ENCODE measurements around the gene SH3BP1. TPM values are rescaled to one million over a fixed set of nuclear protein-coding genes. Genes with fewer than 3 reads are reported as not detected.

SH3BP1 gene
- total and polyA plus RNA-seq, 2 donors (not counting 1 experiment from before 2014, with no cell fraction given) = 2.9 to 3.1 TPM

- TF ChIP-seq, protein P1, sequence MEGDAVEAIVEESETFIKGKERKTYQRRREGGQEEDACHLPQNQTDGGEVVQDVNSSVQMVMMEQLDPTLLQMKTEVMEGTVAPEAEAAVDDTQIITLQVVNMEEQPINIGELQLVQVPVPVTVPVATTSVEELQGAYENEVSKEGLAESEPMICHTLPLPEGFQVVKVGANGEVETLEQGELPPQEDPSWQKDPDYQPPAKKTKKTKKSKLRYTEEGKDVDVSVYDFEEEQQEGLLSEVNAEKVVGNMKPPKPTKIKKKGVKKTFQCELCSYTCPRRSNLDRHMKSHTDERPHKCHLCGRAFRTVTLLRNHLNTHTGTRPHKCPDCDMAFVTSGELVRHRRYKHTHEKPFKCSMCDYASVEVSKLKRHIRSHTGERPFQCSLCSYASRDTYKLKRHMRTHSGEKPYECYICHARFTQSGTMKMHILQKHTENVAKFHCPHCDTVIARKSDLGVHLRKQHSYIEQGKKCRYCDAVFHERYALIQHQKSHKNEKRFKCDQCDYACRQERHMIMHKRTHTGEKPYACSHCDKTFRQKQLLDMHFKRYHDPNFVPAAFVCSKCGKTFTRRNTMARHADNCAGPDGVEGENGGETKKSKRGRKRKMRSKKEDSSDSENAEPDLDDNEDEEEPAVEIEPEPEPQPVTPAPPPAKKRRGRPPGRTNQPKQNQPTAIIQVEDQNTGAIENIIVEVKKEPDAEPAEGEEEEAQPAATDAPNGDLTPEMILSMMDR (conservative IDR thresholded peaks at IDR 0.05 in 1 of 2, IDR thresholded peaks at IDR 0.05 in 1 of 2; ENCODE audit: low read depth in 1 of 2, low read length in 2 of 2) = no peak
- no peak for TF ChIP-seq EZH2 (IDR thresholded peaks at IDR 0.05; ENCODE audit: low read length, missing control alignments)
- peaks cover 6% of the 10 kb centered on the region for H3K4me1 ChIP-seq (ENCODE audit: control insufficient read depth, extremely low read depth, insufficient read depth, low read length)
- H2AFZ ChIP-seq (ENCODE audit: low read length) = no peak overlapping the region
- H3K4me3 ChIP-seq (replicated peaks in 1 of 4; ENCODE audit: control extremely low read depth in 1 of 4, insufficient read depth in 1 of 4, low read depth in 3 of 4, low read length in 4 of 4) = no peak overlapping the region
- peaks cover 24% of the 10 kb centered on the region for H3K79me2 ChIP-seq (ENCODE audit: control insufficient read depth, insufficient read depth, low read length)
- H3K36me3 ChIP-seq (ENCODE audit: control insufficient read depth, insufficient read depth, low read length) = no peaks in the 10 kb centered on the region
- no peak overlapping the region for H3K4me2 ChIP-seq (ENCODE audit: extremely low read depth, insufficient read depth, low read length)
- no peak for DNase-seq (ENCODE audit: low read depth in 2 of 2)
- H3K9me3 ChIP-seq (ENCODE audit: control insufficient read depth, insufficient read depth, low read depth, low read length) = no peaks in the 10 kb centered on the region
- no peak overlapping the region for H3K27ac ChIP-seq (ENCODE audit: insufficient read depth, low read length)
- H3K27me3 ChIP-seq (ENCODE audit: control insufficient read depth, insufficient read depth, low read length) = peaks cover under 1% of the 10 kb centered on the region
- H4K20me1 ChIP-seq (ENCODE audit: control insufficient read depth, extremely low read depth, insufficient read depth, low read length) = no peaks in the 10 kb centered on the region
- H3K9ac ChIP-seq (ENCODE audit: insufficient read depth, low read length) = no peak overlapping the region
Measured at GRCh38 chr22:37610480-37611129, 28.9 kb upstream of the SH3BP1 start.

DNA sequence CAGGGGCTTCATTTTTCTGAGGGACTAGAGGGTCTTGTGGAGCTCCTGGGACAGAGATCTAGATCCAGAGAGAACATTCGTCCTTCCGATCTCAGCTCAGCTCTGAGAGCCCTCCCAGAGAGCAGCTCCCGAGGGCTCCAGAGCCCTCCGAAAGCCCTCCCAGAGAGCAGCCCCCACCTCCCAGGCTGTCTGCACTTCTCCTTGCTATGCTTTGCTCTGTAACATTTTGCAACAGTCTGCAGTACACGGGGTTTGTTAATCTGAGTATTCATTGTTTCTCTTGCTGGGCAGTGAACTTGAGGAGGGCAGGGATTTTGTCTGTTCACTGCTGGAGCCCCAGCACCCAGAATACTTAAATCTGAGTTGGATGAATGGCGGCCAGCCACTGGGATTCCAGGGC, 28.3 kb upstream of the SH3BP1 start:
- Histone ChIP-seq H3K9ac (ENCODE audit: insufficient read depth, low read length) (no peak overlapping the region), H3K4me3 (replicated peaks in 1 of 4; ENCODE audit: control extremely low read depth in 1 of 4, insufficient read depth in 1 of 4, low read depth in 3 of 4, low read length in 4 of 4) (no peak overlapping the region), H3K4me2 (ENCODE audit: extremely low read depth, insufficient read depth, low read length) (no peak overlapping the region), H3K27ac (ENCODE audit: insufficient read depth, low read length) (no peak overlapping the region), H3K79me2 (ENCODE audit: control insufficient read depth, insufficient read depth, low read length) (peaks cover 24% of the 10 kb centered on the region), H3K36me3 (ENCODE audit: control insufficient read depth, insufficient read depth, low read length) (peaks cover under 1% of the 10 kb centered on the region), H4K20me1 (ENCODE audit: control insufficient read depth, extremely low read depth, insufficient read depth, low read length) (no peaks in the 10 kb centered on the region), H3K9me3 (ENCODE audit: control insufficient read depth, insufficient read depth, low read depth, low read length) (no peaks in the 10 kb centered on the region), H2AFZ (ENCODE audit: low read length) (no peak overlapping the region), H3K27me3 (ENCODE audit: control insufficient read depth, insufficient read depth, low read length) (no peaks in the 10 kb centered on the region), H3K4me1 (ENCODE audit: control insufficient read depth, extremely low read depth, insufficient read depth, low read length) (peaks cover 6% of the 10 kb centered on the region)
- TF ChIP-seq EZH2 (IDR thresholded peaks at IDR 0.05; ENCODE audit: low read length, missing control alignments) = no peak
- TF ChIP-seq, protein P1 (conservative IDR thresholded peaks at IDR 0.05 in 1 of 2, IDR thresholded peaks at IDR 0.05 in 1 of 2; ENCODE audit: low read depth in 1 of 2, low read length in 2 of 2) = no peak
- DNase-seq (ENCODE audit: low read depth in 2 of 2) = no peak

GRCh38 chr22:37616201-37617083, 23.0 kb upstream of the SH3BP1 start:
- Histone ChIP-seq H3K4me1 (ENCODE audit: control insufficient read depth, extremely low read depth, insufficient read depth, low read length) (peaks cover 2% of the 10 kb centered on the region), H3K27me3 (ENCODE audit: control insufficient read depth, insufficient read depth, low read length) (no peaks in the 10 kb centered on the region), H3K4me2 (ENCODE audit: extremely low read depth, insufficient read depth, low read length) (no peak overlapping the region), H3K9ac (ENCODE audit: insufficient read depth, low read length) (no peak overlapping the region), H3K27ac (ENCODE audit: insufficient read depth, low read length) (no peak overlapping the region), H3K9me3 (ENCODE audit: control insufficient read depth, insufficient read depth, low read depth, low read length) (no peaks in the 10 kb centered on the region), H3K4me3 (replicated peaks in 1 of 4; ENCODE audit: control extremely low read depth in 1 of 4, insufficient read depth in 1 of 4, low read depth in 3 of 4, low read length in 4 of 4) (no peak overlapping the region), H2AFZ (ENCODE audit: low read length) (no peak overlapping the region), H3K79me2 (ENCODE audit: control insufficient read depth, insufficient read depth, low read length) (peaks cover 3% of the 10 kb centered on the region), H3K36me3 (ENCODE audit: control insufficient read depth, insufficient read depth, low read length) (peaks cover 8% of the 10 kb centered on the region), H4K20me1 (ENCODE audit: control insufficient read depth, extremely low read depth, insufficient read depth, low read length) (no peaks in the 10 kb centered on the region)
- TF ChIP-seq EZH2 (IDR thresholded peaks at IDR 0.05; ENCODE audit: low read length, missing control alignments) = no peak
- TF ChIP-seq, protein P1 (conservative IDR thresholded peaks at IDR 0.05 in 1 of 2, IDR thresholded peaks at IDR 0.05 in 1 of 2; ENCODE audit: low read depth in 1 of 2, low read length in 2 of 2) = no peak
- DNase-seq (ENCODE audit: low read depth in 2 of 2) = no peak
